Measurements from ENCODE around the gene MUSTN1. TPM values are rescaled to one million over a fixed set of nuclear protein-coding genes. Genes with fewer than 3 reads are reported as not detected.

The MUSTN1 gene
- total RNA-seq, 8 experiments from 2014 or later, result 0.38 to 9.3 (median 2.7) TPM; not detected in 1

- Histone ChIP-seq H3K4me1 (replicated peaks in 1 of 2) (no peaks in the 10 kb centered on the region), H3K27ac (no peak overlapping the region), H3K4me3 (no peak overlapping the region)
- no peak for ATAC-seq (replicated peaks in 6 of 8)
- 64 to 100% (median 81%) methylated on average over 1 to 5 of the region's 5 CpGs; no CpG with 5 or more reads in 4 of the 10 experiments for WGBS, 10 experiments
- in situ Hi-C loops (cut with MboI; ENCODE audit: low pct_unique_long_range_greater_than_20kb in 2 of 9, low sequenced_read_pairs in 9 of 9, unreplicated experiment in 9 of 9), result no loop called here
These were observed 49.8 kb downstream of the MUSTN1 start for GRCh38 chr3:52784931-52785590.

- in situ Hi-C loops (cut with MboI; ENCODE audit: low pct_unique_long_range_greater_than_20kb in 2 of 9, low sequenced_read_pairs in 9 of 9, unreplicated experiment in 9 of 9), result no loop called here
- H3K4me1 ChIP-seq (replicated peaks in 1 of 2), result no peaks in the 10 kb centered on the region
- 7 to 100% (median 60%) methylated on average over 2 to 6 of the region's 18 CpGs; no CpG with 5 or more reads in 6 of the 10 experiments for WGBS, 10 experiments
- H3K4me3 ChIP-seq, result no peak overlapping the region
- H3K27ac ChIP-seq, result no peak overlapping the region
- ATAC-seq (replicated peaks in 6 of 8), result no peak
These were observed 50.7 kb downstream of the MUSTN1 start for GRCh38 chr3:52784021-52784621.

- in situ Hi-C loops (cut with MboI; ENCODE audit: low pct_unique_long_range_greater_than_20kb in 2 of 9, low sequenced_read_pairs in 9 of 9, unreplicated experiment in 9 of 9), result no loop called here
- Histone ChIP-seq H3K4me1 (replicated peaks in 1 of 2) (no peaks in the 10 kb centered on the region), H3K4me3 (no peak overlapping the region), H3K27ac (no peak overlapping the region)
- ATAC-seq (replicated peaks in 6 of 8), result no peak
- 20 to 70% (median 60%) methylated on average over 1 to 2 of the region's 3 CpGs; no CpG with 5 or more reads in 7 of the 10 experiments for WGBS, 10 experiments
These were observed 51.6 kb downstream of the MUSTN1 start for GRCh38 chr3:52783211-52783555.

Other genes starting within 250 kb of the MUSTN1 start
- gene PBRM1, start 149.1 kb downstream of the MUSTN1 start, total RNA-seq, result 100 to 1,000 TPM in 1 of 8 experiments, 10 to 100 TPM in 7; 27.2 to 100 (median 66.9) TPM
- gene GNL3, start 149.0 kb downstream of the MUSTN1 start, total RNA-seq, result 100 to 1,000 TPM in 6 of 8 experiments, 10 to 100 TPM in 2; 75.6 to 219 (median 110) TPM
- 100 to 1,000 TPM in 1 of 8 experiments, 10 to 100 TPM in 7; 46.9 to 120 (median 66.2) TPM for gene GLT8D1, start 129.2 kb downstream of the MUSTN1 start, total RNA-seq
- 100 to 1,000 TPM; 102 to 216 (median 130) TPM for gene SPCS1, start 128.9 kb downstream of the MUSTN1 start, total RNA-seq
- gene NEK4, start 64.1 kb downstream of the MUSTN1 start, total RNA-seq, result 10 to 100 TPM in 7 of 8 experiments, 1 to 10 TPM in 1; 8.0 to 32.5 (median 20.7) TPM
- 1 to 10 TPM in 1 of 8 experiments, under 1 TPM in 4, not detected in 3; 0.38 to 1.0 (median 0.66) TPM for gene ITIH1, start 57.4 kb downstream of the MUSTN1 start, total RNA-seq
- 1 to 10 TPM in 3 of 8 experiments, under 1 TPM in 5; 0.22 to 3.3 (median 0.55) TPM for gene ITIH3, start 40.2 kb downstream of the MUSTN1 start, total RNA-seq
- gene ITIH4, start 4.3 kb downstream of the MUSTN1 start, total RNA-seq, result 1 to 10 TPM; 1.4 to 7.0 (median 2.6) TPM
- gene STIMATE, start 62.5 kb upstream of the MUSTN1 start, total RNA-seq, result 10 to 100 TPM in 5 of 8 experiments, 1 to 10 TPM in 3; 7.2 to 27.0 (median 13.3) TPM
- gene SFMBT1, start 211.1 kb upstream of the MUSTN1 start, total RNA-seq, result 10 to 100 TPM in 4 of 8 experiments, 1 to 10 TPM in 4; 7.5 to 22.3 (median 10.8) TPM

Data from motor neuron (in vitro differentiated cells).